Thoracic aorta (tissue), 2 donors: ENCODE measurements around the gene STAMBPL1. TPM values are rescaled to one million over a fixed set of nuclear protein-coding genes. Genes with fewer than 3 reads are reported as not detected.

Experiments used
- ATAC-seq: fragments of 150-250 bp; one replicate; pipeline ENCODE4 v1.8.0; 2017; ENCODE audit warnings: low read depth; ENCODE audit not compliant: insufficient number of reproducible peaks, low FRiP score
- DNase-seq: peaks from one replicate; pipeline ENCODE4 v3.0.0-alpha.2; 2020; ENCODE audit warnings: low spot score
- H3K27ac ChIP-seq, 2 donors: fragments of 200-600 bp; sonication (generic); 1 replicate in 1 of 2; 2 replicates in 1 of 2; pipeline ENCODE4 v1.5.1; 2016; ENCODE audit warnings: mild to moderate bottlenecking in 2 of 2, moderate library complexity in 2 of 2
- H3K27me3 ChIP-seq: fragments of 200-600 bp; sonication (generic); replicated peaks from 2 replicates; pipeline ENCODE4 v1.6.0; 2016; ENCODE audit warnings: mild to moderate bottlenecking; ENCODE audit not compliant: insufficient read depth
- H3K36me3 ChIP-seq: fragments of 200-600 bp; sonication (generic); one replicate; pipeline ENCODE4 v1.5.1; 2016
- H3K4me1 ChIP-seq, 2 donors: fragments of 200-600 bp; sonication (generic); 1 replicate in 1 of 2; 2 replicates in 1 of 2; pipeline versions ENCODE4 v1.5.1 to v1.6.0; 2016; ENCODE audit warnings: low read depth in 2 of 2, mild to moderate bottlenecking in 1 of 2; ENCODE audit not compliant: control insufficient read depth in 1 of 2
- H3K4me3 ChIP-seq: fragments of 200-600 bp; sonication (generic); 2 replicates; pipeline ENCODE4 v1.5.1; 2016; ENCODE audit warnings: mild to moderate bottlenecking
- H3K9me3 ChIP-seq: fragments of 200-600 bp; sonication (generic); 2 replicates; pipeline ENCODE4 v1.5.1; 2016
- CTCF ChIP-seq: fragments of 200-600 bp; sonication (generic); IDR thresholded peaks from one replicate; pipeline ENCODE4 v1.5.1; 2019; ENCODE audit warnings: antibody characterized with exemption
- total RNA-seq, 2 donors: library from RNA; depleted of rRNA; stranded (reverse); fragments of >200 nt; gene quantifications; one replicate each; pipeline versions ENCODE4 v1.1.0 to v1.2.3, GENCODE V29; 2016

Gene STAMBPL1
- total RNA-seq, 2 donors from 2014 or later = 2.2 to 10.0 TPM

- Histone ChIP-seq H3K4me3 (no peak overlapping the region), H3K27ac (no peak overlapping the region), H3K27me3 (no peaks in the 10 kb centered on the region), H3K9me3 (no peaks in the 10 kb centered on the region), H3K36me3 (no peaks in the 10 kb centered on the region), H3K4me1 (no peaks in the 10 kb centered on the region)
- no peak for DNase-seq
- no peak for TF ChIP-seq CTCF
- no peak for ATAC-seq
These were observed 13.6 kb upstream of the STAMBPL1 start for GRCh38 chr10:88866454-88866853.

DNA sequence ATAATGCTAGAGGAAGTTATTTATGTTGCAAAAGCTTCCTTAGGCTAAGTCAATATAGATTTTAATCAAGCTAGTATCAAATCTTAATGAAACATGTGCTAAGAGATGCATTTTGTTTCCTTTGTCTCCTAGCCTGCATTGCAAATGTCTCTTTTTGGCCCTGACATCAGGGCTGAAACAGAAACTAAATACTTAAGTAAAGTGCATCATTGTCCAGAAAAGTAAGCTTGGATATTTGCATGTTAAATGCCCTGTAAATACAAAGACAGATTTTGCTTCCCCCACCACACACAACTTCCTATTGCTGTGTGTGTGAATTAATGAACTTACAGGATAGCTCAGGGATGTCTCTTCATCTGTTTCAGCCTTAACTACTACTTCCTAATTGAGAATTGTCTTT lies 10.0 kb upstream of the STAMBPL1 start:
- Histone ChIP-seq H3K27ac (no peak overlapping the region), H3K36me3 (no peaks in the 10 kb centered on the region), H3K4me1 (no peaks in the 10 kb centered on the region), H3K9me3 (no peaks in the 10 kb centered on the region), H3K27me3 (no peaks in the 10 kb centered on the region), H3K4me3 (no peak overlapping the region)
- DNase-seq (no peak), ATAC-seq (no peak)
- TF ChIP-seq CTCF = no peak

GRCh38 chr10:88873757-88874156 lies 6.3 kb upstream of the STAMBPL1 start:
- ATAC-seq (no peak), DNase-seq (no peak)
- H3K4me3 ChIP-seq = no peak overlapping the region
- H3K4me1 ChIP-seq = no peaks in the 10 kb centered on the region
- no peaks in the 10 kb centered on the region for H3K9me3 ChIP-seq
- no peak overlapping the region for H3K27ac ChIP-seq
- H3K36me3 ChIP-seq = no peaks in the 10 kb centered on the region
- TF ChIP-seq CTCF = no peak
- no peaks in the 10 kb centered on the region for H3K27me3 ChIP-seq

GRCh38 chr10:88874281-88874680 lies 5.8 kb upstream of the STAMBPL1 start:
- no peak for DNase-seq
- no peak for TF ChIP-seq CTCF
- Histone ChIP-seq H3K36me3 (no peaks in the 10 kb centered on the region), H3K27me3 (no peaks in the 10 kb centered on the region), H3K4me3 (no peak overlapping the region), H3K9me3 (no peaks in the 10 kb centered on the region), H3K27ac (no peak overlapping the region), H3K4me1 (peaks cover 0 to 2% of the 10 kb centered on the region in 2 donors)
- ATAC-seq = no peak

GRCh38 chr10:88875081-88875480 lies 5.0 kb upstream of the STAMBPL1 start:
- TF ChIP-seq CTCF = no peak
- Histone ChIP-seq H3K27ac (no peak overlapping the region), H3K9me3 (no peaks in the 10 kb centered on the region), H3K4me3 (no peak overlapping the region), H3K4me1 (peaks cover 0 to 9% of the 10 kb centered on the region in 2 donors), H3K36me3 (no peaks in the 10 kb centered on the region), H3K27me3 (no peaks in the 10 kb centered on the region)
- DNase-seq = no peak
- ATAC-seq = no peak
